Endometrial microvascular endothelial cells (primary cell): ENCODE data around the gene MAP4. TPM values are rescaled to one million over a fixed set of nuclear protein-coding genes. Genes with fewer than 3 reads are reported as not detected.
"Not testable (repeated sequence)": the region's sequence is repeated elsewhere in the genome, so short reads cannot be mapped to it uniquely, and the experiment has no call there.

ENCODE experiments used
- in situ Hi-C: cut with HindIII; loops from 2 replicates; pipeline ENCODE4 v1.10.0; 2017; ENCODE audit warnings: low sequenced_read_pairs, low pct_unique_long_range_greater_than_20kb; ENCODE audit errors: inconsistent ontology term
- total RNA-seq: library from RNA; depleted of rRNA; stranded (reverse); fragments of >200 nt; gene quantifications from one replicate; pipeline ENCODE4 v1.2.3, GENCODE V29; 2015; ENCODE audit errors: inconsistent ontology term

MAP4 gene
- total RNA-seq, 1 donor from 2014 or later, result 156 TPM

DNA sequence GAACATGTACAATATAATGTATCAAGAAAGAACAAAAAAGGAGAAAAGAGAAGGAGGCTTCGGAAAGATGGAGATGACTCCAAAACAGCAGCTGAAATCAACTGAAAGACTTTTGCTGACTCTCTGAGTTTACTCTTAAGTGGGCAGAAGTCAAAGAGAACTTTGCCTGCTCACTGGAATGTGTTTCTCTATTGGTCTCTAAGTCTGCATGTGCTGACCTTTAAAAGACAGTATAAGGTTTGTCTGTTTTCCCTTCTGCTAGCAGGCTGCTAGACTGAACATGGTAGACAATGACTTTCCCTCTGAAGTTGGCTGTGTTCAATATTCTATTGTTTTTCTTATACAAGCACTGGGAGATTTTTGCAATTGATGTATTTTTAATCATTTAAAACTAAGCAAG, 7.2 kb upstream of the MAP4 start:
- in situ Hi-C loops, result no loop called here

- in situ Hi-C loops, result no loop called here
Measured at GRCh38 chr3:48022178-48022577, 6.0 kb upstream of the MAP4 start.

GRCh38 chr3:48018841-48019240, 2.6 kb upstream of the MAP4 start:
- in situ Hi-C loops, result no loop called here

GRCh38 chr3:48015431-48016180, 610 bp downstream of the MAP4 start:
- in situ Hi-C loops, result no loop called here

DNA sequence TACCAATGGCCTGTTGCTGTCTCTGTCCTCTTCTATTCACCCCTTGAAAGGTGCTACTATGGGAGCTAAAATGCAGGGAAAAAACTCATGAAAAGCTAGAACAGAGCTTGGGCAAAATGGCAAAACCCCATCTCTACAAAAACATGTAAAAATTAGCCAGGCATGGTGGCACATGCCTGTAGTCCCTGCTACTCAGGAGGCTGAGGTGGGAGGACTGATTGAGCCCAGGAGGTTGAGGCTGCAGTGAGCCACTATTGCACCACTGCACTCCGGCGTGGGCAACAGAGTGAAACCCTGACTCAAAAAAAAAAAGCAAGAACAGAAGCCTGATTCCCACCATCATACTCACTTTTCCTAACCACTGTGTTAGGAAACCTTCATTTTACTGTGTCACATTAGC, 1.9 kb downstream of the MAP4 start:
- in situ Hi-C loops, result no loop called here

DNA sequence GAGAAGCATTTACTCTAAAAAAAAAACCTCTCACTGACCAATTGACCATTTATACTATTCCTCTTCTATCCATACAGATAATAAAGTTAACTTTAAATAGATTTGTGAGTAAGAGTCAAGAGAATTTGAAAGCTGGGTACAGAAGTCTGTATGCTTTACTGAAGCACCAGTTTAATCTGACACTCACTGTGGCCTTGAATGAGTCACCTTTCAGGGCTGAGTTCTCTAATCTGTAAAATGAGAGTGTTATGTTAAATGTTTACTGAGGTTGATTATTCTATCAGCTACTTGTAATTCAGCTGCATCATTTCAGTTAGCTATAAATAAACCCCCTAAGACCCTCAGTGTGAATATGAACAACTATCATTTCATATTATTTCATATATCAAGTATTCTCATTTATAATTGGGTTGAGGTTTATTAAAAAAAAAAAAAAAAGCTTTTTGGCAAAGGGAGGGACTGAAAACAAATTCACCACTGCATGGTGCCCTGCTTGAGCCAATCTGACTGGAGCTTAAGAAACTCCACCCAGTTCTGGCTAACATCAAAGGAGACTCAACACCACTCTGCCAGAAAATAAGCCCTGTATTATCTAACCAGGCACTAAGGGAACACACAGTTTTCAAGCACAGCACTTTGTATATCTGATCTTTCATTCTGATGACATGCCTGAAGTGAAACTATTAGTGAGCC, 2.8 kb downstream of the MAP4 start:
- in situ Hi-C loops, result no loop called here

DNA sequence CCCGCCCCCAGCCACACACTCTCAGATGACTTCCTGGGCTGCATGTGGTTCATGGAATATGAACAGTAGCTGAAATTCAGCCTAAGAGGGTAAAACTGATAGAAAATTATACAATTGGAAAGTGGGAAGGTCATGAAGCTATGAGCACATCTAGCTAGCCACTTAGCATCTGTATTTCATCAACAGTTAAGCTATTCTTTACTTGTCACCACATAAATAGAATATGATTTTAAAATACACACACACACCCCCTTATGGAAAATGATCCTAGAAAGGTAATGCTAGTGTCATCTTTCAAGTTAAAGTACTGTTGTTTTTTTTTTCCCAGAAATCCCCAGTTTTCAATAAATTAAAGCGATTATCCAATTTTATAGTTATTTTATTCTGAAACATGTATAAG, 3.6 kb downstream of the MAP4 start:
- in situ Hi-C loops, result no loop called here

GRCh38 chr3:48008066-48008465, 8.2 kb downstream of the MAP4 start:
- in situ Hi-C loops, result not testable (repeated sequence)

DNA sequence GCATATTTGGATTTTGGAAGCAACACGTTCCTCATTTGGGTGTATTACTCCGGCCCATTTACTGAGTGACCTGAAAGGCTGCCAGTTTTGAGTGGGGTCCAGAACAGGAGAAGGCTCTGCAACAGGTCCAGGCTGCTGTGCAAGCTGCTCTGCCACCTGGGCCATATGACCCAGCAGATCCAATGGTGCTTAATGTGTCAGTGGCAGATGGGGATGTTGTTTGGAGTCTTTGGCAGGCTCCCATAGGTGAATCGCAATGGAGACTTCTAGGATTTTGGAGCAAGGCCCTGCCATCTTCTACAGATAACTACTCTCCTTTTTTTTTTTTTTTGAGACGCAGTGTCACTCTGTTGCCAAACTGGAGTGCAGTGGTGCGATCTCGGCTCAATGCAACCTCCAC, 8.9 kb downstream of the MAP4 start:
- in situ Hi-C loops, result not testable (repeated sequence)

GRCh38 chr3:48006794-48007193, 9.4 kb downstream of the MAP4 start:
- in situ Hi-C loops, result not testable (repeated sequence)

DNA sequence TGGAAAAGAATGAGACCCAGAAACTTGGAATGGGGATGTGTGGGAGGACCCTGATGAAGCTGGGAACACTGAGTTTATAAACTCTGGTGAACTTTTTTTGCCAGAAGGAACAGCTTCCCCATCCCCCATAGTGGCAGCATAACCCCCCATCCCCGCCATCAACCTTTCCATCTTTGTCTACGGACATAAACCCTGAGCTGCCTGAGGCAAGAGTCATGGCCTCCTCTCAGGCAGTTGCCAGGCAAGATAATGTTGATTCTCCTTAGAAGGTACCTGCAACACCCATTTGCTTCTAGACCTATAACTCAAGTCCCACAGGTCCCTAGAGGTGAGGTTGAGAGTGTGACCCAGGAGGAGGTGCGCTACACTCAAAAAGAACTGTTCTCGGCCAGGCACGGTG, 11.5 kb downstream of the MAP4 start:
- in situ Hi-C loops, result no loop called here

DNA sequence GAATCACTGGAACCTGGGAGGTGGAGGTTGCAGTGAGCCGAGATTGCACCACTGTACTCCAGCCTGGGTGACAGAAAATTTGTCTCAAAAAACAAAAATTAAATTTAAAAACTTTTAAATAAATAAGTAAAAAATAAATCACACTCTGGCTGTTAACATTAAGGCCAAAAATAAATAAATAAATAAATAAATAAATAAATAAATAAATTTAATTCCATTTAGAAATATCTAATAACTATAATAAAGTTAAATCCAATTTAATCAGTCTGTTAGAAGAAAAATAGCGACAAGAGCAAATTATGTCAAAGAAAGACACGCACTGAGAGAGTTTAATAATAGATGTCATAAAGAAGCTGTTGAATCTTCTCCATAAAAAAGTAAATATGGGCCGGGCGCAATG, 13.4 kb downstream of the MAP4 start:
- in situ Hi-C loops, result no loop called here

- in situ Hi-C loops, result no loop called here
Measured at GRCh38 chr3:48001991-48002390, 14.2 kb downstream of the MAP4 start.

DNA sequence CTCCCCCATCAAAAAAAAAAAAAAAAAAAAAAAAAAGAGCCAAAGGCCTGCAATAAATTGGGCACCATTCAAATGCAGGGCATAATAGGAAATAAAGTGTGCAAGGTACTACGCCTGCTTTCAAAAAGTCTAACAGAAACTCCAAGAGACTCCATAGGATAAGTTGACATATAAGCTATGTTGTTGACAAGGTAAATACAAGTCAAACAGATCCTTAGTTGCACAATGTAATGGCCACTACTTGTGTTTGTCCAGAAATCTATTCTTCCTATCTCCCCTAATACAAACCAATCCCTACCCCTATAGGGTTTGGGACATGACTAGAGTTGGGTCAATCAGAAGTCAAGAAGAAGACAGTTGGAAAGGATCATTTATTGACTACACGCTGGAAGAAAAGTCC, 16.0 kb downstream of the MAP4 start:
- in situ Hi-C loops, result no loop called here

DNA sequence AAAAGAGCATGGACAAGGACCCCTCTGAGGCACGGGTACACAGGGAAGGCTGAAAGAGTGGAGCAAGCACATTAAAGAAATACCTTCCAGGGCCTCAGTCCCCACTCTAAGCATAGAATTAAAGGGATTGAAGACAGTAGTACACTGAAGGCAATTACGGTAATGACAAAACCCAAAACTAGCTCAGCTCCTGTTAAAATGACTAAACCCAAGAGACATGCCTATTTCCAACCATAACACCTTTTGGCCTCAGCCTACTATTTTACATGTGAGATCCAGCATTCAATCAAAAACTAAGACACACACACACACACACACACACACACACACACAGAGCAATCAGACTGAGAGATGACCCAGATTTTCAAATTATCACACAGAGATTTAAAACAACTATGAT, 19.8 kb downstream of the MAP4 start:
- in situ Hi-C loops, result loop anchor here (25.0 kb wide), 1 partner anchor 159 kb away; no protein-coding TSS in a partner anchor

DNA sequence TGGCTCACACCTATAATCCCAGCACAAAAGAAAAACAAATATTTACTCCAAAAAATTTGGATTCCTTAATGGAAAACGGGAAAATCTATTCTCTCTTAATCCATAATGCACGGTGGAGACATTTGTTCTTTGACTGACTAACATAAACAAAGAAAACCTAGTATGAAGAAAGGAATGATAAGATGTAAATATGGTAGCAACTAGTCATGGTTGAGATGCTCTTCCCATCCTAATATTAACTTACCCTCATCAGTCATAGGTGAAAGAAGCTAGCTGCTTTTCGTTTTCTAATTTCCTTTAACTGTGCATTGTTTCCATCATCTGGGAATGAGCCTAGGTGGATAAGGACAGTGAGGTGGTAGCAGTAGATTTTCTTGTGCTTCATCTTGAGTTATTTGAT, 22.0 kb downstream of the MAP4 start:
- in situ Hi-C loops, result loop anchor here (25.0 kb wide), 1 partner anchor 157 kb away; no protein-coding TSS in a partner anchor

GRCh38 chr3:47991341-47991740, 24.9 kb downstream of the MAP4 start:
- in situ Hi-C loops, result loop anchor here (25.0 kb wide), 1 partner anchor 154 kb away; no protein-coding TSS in a partner anchor

DNA sequence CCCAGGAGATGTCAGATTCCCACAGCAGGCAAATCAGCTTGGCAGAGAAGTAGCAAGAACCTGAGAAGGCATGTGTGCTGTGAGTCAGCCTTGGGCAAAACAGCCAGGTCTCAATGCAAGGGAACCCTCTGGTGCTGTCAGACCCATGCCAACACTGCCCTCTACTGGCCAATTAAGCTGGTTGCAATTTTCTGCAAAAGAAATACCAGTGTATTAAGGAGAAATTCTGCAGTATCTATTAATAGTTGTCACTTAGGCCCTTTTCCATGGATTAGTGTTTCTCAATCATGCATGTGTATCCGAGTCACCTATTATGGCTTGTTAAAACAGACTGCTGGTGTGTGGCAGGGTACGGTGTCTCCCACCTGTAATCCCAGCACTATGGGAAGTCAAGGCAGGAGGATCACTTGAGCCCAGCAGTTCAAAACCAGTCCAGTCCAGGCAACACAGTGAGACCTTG, 26.2 kb downstream of the MAP4 start:
- in situ Hi-C loops, result loop anchor here (25.0 kb wide), 1 partner anchor 153 kb away; no protein-coding TSS in a partner anchor

DNA sequence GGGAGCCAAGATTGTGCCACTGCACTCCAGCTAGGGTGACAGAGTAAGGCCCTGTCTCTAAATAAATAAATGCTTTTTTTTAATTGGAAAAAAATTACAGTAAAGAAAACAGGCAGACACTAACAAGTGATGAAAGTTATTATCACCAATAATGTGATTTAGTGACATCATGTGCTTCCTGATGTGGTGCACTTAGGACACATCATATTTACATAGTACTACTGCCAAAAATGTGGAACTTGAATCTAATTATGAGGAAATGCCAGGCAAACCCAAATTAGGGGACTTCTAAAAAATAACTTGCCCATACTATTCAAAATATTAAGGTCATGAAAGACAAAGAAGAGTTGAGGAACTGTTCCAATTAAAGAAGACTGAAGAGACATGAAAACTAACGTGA, 30.8 kb downstream of the MAP4 start:
- in situ Hi-C loops, result loop anchor here (25.0 kb wide), 1 partner anchor 148 kb away; no protein-coding TSS in a partner anchor
